CD4-positive, alpha-beta T cell treated with Interleukin-15 for 1 hour (primary cell): ENCODE measurements around the gene ATP5F1C.
"Not testable (repeated sequence)": the region's sequence is repeated elsewhere in the genome, so short reads cannot be mapped to it uniquely, and the experiment has no call there.

Experiments used
- DNase-seq: peaks from one replicate; pipeline ENCODE4 v3.0.0-alpha.2; 2020

ATP5F1C gene

DNA sequence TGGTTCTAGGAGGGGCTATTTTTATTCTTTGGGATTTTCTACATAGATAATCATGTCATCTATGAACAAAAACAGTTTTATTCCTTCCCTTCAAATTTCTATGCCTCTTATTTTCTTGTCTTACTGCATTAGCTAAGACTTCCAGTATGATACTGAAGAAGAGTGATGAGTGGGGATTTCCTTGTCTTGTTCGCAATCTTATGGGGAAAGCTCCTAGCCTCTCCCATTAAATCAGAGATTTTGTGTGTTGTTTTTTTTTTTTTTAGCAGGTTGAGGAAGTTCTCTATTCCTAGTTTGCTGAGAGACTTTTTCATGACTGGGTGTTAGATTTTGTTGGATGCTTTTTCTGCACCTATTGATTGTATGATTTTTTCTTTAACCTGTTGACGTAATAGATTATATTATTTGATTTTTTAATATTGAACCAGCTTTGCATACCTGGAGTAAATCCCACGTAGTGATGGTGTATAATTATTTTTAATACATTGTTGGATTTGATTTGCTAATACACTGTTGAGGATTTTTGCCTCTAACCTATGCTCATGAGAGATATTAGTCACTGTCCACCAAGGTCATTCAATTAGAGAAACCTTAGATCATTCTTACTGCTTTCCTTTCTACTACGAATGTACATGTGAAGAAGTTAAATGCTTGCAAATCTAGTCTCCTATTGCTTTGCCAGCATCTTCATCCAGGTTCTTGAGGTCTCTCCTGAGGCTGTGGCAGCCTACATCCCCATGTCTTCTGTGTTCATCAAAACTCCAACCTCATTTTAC, 6.5 kb downstream of the ATP5F1C start:
- no peak for DNase-seq

DNA sequence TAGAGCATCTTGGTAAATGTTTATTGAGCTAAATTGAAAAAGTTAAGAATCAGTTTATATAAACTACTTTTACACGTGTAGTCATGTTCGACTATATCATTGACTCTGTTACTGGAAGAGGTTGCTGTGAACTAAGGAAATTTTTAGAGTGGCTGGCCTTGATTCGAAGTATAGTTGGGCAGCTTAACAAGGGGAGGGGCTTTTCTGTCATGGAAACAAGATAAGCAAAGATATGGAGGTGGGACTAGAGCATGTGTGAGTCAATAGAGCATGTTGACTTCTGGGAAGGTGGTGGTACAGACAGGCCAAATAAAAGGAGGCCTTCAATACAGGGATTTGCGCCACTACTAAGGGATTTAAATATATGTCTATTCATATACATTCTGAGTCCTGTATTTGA, 7.6 kb downstream of the ATP5F1C start:
- DNase-seq: no peak

DNA sequence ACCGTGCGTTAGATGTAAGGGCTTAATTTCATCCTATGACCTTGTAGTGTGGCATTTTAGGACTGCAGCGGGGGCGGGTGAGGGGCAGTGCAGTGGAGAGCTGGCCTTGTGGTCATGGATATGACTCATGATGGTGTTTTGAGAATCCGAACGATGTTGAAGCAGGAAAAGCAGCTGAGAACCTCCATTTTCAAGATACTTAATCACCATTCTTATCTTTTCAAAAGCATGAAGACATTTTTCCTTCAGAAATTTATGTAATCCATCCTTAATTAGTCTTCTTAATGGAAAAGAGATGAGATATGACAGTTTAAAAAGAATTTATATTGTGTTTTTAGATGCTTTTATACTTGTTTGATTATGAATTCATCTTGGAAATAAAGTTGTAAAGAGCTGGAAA, 9.6 kb downstream of the ATP5F1C start:
- no peak for DNase-seq

DNA sequence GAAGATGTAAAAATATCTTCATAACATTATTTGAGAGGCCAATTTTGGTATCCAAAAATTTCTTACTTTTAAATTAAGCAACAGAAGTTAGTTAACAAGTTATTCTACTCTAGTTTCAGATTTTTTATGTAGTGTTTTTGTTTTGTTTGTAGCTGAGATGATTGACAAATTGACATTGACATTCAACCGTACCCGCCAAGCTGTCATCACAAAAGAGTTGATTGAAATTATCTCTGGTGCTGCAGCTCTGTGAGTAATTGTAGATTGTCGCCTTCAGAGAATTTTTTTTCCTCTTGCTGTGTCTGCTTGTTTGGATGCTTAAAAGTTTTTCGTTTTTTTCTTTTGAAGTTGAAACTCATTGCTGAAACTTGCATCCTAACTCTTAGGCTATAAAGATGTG, 14.6 kb downstream of the ATP5F1C start:
- no peak for DNase-seq

DNA sequence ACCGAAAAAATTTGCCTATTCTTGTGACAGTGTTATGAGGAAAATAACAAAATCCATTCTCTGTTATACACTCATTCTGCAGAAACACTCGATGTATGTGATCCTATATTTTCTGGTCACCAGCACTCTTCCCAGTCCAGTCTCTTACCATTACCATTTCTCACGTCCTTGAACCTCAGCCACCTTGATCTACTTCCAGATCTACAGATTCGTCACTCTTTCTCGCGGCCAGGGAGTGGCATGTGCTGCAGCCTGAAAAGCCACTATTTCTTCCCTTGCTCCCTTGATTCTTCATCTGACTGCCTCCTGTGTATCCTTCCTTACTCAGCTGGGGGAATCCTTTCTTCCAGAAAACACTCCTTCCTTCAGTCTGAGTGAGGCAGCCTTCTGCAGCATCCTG, 16.2 kb downstream of the ATP5F1C start:
- DNase-seq: no peak

DNA sequence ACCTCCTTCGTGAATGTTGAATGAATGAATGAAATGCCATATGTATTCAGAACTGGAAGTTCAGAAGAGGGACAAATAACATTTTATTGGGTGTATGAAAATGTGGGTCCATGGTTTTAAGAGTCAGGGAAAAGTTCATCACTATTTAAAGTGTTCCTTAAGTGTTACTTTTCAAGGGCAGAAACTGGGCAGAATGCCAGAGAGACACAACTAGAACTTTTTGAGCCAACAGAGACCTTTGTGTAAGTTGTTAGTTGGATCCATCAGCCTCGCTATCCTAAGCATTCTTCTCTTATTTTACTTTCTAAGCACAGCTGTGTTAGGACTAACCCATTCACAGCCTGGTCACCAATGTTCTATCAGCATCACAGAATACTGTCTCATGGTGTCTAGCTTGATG, 16.8 kb downstream of the ATP5F1C start:
- DNase-seq: no peak

DNA sequence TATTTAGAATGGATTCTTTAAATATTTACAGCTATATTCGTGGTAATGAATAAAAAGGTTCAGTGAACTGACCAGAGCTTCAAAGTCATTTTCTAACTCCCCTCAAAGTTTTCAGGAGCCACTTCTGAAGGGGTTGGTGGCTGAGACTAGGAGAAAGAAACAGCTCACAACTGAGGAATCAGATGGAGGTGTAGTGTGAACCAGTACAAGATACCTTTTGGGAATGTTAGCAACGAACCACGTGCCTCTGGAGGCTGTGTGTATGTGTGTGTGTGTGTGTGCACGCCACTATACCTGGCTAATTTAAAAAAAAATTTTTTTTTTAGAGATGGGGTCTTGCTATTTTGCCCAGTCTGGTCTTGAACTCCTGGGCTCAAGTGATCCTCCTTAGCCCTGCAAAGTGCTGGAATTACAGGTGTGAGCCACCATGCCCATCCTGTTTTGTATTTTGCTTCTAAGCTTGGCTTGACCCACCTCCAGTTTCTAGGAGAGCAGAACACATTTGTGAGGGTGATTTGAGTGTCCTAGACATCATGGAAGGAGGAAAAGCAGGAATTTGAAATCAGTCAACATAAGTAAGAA, 20.8 kb downstream of the ATP5F1C start:
- no peak for DNase-seq

DNA sequence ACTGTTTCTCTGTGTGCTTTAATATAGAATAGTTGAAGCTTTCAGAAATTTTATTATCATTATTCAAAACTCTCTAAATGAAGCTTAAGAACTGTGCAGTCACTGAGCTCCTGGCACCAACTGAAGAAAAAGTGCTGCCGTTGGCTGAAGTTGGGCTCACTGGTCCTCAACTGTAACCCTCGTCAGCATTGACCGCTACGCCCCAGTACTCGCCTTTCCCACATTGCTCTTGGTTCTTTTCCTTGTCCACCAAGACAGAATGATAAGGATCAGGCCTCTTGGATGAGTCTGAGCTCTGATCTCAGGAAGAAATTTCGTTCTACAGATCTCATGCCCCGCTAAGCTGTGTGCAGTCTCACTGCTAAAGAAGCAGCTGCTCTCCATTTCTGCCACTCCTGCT, 22.5 kb downstream of the ATP5F1C start:
- DNase-seq: no peak

DNA sequence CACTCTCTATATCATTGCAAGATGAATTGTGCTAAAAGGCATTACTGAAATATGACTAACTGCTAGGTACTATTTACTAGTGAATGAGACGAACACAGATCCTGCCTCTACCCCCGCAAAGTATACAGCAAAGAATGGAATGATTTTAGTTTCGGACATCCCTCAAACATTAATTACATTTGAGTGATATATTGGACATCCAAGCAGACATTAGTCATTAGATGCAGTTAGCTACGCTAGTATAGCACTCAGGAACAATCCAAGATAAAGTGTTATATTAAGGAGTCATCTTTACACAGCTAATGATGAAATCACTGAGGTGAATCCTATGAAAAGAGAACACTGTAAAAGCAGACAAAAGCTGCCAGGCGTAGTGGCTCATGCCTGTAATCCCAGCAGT, 23.0 kb downstream of the ATP5F1C start:
- no peak for DNase-seq

DNA sequence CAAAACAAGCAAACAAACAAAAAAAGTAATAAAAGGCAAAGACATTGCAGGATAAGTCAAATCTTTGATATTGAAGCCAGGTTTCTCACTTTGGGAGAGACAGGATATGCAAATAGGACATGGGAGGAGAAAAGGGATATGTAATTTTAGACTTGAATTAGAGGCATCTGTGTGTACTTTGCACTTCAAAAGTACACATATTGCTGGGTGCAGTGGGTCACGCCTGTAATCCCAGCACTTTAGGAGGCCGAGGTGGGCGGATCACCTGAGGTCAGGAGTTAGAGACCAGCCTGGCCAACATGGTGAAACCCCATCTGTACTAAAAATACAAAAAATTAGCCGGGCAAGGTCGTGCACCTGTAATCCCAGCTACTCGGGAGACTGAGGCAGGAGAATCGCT, 23.8 kb downstream of the ATP5F1C start:
- DNase-seq: not testable (repeated sequence)

DNA sequence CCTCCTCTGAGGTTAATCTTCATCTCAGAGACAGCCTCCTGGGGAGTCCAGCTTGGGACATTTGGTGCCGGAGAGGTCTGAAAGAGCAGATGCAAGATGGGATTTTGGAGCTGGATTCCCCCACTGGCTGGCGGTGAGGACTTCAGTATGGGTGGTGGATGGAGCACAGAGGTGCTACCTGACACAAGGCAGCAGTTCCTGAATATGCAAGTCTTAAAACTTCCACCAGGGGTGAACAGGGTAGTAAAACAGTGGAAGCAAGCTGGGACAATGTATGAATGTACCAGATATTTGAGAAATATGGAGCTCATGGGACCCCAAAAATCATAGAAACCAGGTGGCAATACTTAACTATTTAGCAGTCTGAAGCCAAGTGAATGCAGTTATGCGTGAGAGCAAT, 25.5 kb downstream of the ATP5F1C start:
- DNase-seq: no peak

DNA sequence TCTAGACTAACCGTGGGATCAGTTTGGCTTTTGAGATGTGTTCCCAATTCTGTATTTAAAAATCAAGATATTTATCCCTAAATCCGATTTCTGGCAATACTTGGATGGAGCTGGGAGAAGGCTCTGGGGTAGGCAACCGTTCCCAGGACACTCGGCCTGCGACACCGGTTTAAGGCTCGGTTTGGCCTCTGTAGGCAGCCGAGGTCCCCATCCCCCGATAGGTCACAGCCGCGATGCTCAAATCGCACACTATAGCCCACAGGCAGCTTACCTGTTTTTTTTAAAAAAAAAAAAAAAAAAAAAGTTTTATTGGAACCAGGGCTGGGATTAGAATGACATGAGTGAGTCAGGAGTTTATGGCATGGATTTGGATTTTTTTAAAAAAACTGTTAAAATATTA, 29.6 kb downstream of the ATP5F1C start:
- no peak for DNase-seq

DNA sequence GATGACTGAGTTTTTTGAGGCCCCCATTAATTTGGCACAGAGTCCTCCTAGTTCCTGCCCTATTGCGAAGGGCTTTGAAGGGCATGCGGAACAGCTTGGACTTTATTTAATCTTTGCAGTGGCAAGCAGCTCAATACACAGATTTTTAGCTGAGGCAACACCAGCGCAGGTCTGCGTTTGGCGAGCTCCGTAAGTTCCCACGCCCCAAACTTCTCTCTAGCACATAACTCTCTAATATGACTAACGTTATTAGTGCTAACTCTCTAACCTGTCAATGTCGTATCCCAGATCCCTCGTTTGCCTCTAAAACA, 30.0 kb downstream of the ATP5F1C start:
- no peak for DNase-seq

DNA sequence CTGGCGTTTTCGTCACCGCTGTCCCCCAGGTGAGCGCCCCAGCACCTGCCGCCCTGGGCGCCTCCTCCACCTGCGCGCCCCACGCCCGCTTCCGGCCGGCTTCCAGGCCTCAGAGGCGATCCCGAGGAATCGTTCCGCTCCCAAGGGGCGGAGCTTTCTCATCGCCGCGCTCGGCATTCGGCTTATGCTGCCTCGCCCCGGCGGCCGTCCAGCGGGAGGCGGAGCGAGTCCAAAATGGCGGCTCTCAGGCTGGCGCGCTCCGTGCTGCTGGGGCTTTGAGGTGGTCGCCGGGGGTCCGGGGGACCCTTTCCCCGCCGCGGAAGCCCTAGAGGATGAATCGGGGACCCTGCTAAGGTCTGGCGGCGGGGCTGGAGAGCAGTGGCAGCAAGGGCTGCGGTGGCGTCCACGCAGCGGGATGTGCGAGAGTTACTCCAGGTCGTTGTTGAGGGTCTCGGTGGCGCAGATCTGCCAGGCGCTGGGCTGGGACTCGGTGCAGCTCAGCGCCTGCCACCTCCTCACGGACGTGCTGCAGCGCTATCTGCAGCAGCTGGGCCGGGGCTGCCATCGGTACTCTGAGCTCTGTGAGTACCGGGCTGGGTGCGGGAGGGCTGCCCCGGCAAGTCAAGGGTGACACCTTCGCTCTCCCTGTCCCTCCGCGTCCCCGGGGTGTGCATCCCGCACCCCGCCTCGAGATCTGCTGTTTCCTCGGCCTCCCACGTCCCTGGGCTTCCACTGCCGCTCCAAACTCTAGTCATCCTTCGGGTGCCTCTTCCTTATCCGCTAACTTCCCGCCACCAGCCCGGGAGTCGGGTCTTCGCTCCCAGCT, 30.5 kb downstream of the ATP5F1C start, which contains the start of gene TAF3:
TAF3 (plus strand) TSS at position 211 of the 826 bp plus-strand sequence; CDS start at position 416, 205 bp downstream.
- peak; percentile 86 for DNase-seq

DNA sequence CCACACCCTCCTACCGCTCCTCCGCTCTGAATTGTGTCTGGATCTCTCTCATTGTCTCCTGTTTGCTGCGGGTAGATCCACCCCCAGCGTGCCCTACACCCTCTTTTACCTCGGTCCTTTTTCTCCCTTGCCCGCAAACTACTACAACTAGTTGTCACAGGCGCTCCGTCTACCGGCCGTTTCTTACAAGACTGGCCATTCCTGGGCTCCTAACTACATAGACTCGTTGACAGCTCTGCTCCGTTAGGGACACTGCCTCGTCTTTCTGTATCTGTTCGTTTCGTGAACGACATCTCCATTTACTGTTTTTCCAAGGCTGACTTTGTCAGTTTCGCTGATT, 31.1 kb downstream of the ATP5F1C start:
- no peak for DNase-seq

DNA sequence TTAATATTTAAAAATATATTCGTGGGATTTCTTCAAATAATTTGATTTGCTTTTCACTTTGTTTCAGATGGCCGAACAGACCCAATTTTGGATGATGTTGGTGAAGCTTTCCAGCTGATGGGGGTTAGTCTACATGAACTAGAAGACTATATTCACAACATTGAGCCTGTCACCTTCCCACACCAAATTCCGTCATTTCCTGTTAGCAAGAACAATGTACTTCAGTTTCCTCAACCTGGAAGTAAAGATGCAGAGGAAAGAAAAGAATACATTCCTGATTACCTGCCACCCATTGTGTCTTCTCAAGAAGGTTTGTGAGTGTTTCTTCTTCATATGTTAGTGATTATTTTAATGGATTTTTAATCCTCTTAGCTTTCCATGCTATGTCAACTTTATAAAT, 36.3 kb downstream of the ATP5F1C start:
- no peak for DNase-seq

DNA sequence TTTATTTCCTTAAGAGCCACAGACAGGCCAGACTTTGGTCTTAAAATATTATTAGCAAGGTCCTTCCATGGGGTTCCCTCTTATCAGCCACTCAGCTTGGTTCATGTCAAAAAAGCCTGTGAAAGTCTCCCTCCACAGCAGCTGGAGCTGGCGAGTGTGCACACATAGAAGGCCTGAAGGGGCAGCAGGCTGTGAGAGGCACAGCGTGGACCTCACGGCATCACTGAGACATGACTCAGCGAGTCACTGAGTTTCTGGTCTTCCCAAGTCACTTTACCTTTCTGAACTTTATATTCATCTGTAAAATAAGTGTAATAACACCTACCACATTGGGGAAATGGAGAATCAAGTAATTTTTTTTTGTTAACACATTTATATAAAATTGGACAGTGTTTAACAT, 39.0 kb downstream of the ATP5F1C start:
- DNase-seq: no peak

DNA sequence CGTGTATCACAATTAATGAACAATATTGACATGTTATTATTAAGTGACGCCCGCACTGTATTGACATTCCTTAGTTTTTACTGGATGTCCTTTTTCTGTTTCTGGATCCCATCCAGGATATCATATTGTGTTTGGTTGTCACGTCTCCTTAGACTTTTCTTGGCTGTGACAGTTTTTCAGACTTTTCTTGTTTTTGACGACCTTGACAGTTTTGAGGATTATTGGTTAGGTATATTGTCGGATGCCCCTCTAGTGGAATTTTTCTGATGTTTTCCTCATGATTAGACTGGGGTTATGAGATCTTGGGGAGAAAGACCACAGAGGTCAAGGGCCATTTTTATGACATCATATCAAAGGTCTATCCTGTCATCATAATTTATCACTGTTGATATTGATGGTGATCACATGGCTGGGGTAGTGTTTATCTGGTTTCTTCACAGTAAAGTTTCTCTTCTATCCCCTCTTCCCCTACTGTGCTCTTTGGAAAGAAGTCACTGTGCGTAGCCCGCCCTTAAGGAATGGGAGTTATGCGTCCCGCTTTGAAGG, 41.4 kb downstream of the ATP5F1C start:
- no peak for DNase-seq

DNA sequence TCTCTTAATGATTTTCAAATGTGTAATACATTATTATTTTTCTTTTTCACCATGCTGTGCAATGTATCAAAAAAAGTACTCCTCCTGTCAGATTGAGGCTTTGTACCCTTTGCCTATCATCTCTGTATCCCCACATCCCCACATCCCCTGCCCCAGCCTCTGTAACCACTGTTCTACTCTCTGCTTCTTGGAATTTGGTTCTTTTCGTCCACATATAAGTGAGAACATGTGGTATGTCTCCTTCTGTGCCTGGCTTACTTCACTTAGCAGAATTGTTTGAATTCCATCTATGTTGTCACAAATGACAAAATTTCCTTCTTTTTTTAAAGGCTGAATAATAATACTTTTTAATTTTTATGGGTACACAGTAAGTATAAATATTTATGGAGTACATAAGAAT, 44.1 kb downstream of the ATP5F1C start:
- DNase-seq: no peak

DNA sequence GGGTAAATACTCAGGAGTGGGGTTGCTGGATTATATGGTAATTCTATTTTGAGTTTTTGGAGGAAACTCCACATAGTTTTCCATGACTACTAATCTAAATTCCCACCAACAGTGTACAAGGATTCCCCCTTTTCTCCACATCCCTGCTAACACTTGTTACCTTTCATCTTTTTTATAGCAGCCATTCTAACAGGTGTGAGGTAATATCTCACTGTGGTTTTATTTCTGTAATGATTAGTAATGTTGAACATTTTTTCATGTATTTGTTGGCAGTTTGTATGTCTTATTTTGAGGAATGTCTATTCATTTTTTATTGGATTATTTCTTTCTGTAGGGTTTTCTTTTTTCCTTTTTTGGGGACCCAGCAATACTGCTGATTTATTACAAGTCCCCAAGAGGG, 45.2 kb downstream of the ATP5F1C start:
- DNase-seq: no peak

DNA sequence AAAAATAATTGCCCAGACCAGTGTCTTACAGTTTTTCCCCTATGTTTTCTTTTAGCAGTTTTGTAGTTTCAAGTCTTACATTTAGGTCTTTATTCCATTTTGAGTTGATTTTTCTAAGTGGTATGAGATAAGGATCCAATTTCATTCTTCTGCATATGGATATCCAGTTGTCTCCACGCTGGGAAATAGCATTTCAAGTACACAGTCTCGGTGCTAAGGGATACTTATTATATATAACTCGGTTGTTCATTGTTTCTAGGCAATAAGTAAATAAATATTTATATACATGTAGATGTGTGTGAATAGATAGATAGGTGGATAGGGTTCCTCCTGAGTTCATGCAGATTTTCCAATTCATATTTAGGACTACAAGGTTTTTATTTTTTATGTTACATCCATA, 46.3 kb downstream of the ATP5F1C start:
- DNase-seq: no peak

DNA sequence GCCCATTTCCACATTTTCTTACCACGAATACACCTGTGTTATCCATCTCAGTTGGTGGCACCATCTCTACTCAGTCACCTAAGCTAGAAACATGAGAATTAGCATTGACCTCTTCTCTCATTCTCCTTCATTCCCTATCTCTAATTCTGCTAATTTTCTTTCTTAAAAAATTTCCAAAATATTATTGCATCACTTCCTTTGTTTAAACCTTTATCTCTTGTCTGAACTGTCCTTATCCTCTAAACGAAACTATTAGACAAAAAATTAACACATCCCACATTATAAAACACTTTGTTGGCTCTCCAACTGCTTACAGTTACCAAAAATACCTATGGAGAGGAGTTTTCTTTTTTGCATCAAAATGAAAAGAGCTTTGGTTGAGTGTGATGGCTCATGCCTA, 48.6 kb downstream of the ATP5F1C start:
- DNase-seq: no peak

DNA sequence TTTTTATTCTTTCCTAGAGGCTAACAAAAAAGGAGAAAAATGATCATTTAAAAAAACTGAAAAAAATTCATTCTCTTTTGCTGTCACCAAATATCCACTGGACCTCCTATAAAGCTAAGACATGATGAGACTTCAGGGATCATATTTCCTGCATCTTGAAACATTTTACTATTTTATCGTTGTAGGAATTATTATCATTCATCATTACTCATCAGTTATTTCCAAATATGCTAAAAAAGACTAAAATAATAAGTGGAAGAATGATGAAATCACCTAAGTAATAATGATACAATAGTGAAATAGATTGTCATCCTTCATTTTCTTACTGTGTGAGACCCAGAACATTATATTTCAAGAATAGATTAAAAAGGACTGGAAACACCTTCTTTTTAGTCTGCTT, 58.6 kb downstream of the ATP5F1C start:
- no peak for DNase-seq

DNA sequence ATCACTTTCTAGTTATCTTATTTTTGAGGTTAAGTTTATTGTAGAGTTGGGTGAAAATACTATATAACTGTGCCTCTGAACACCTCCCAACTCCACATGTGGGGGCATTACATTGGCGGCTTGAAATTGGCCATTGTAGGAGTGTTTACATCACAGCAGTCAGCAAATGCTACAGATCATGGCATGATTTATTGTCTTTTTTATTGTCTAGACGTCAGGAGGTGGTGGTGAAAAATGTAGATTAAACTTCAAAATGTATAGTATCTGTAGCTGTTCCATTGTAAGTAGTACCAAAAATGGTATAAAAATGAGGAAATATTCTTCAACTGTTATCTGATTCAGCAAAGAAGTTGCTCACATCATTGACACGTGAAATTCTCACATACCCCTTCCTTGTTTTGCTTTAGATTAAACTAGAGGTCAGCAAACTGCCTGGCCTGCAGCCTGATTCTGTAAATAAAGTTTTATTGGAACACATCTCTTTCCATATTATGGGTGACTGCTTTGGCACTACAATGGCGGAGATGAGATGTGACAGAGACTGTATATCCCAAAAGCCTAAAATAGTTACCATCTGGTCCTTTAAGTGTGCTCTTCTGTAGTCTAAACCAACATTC, 65.4 kb downstream of the ATP5F1C start:
- DNase-seq: no peak
